AG04450 (cell line): Measurements from ENCODE around the gene TGM2. TPM values are rescaled to one million over a fixed set of nuclear protein-coding genes. Genes with fewer than 3 reads are reported as not detected.

Experiments
- CTCF ChIA-PET: fragments of 300-600, 350-600 bp; formaldehyde crosslinking; extraction: SDS; loops from one replicate; lab custom pipeline; 2022; ENCODE audit warnings: antibody characterized with exemption, inconsistent platforms; lab: Charles Lee
- POLR2A ChIA-PET: fragments of 350-600 bp; formaldehyde crosslinking; extraction: SDS; loops from one replicate; lab custom pipeline; 2021; ENCODE audit warnings: antibody characterized with exemption, inconsistent platforms; lab: Yijun Ruan, JAX
- DNase-seq: peaks from one replicate; pipeline ENCODE4 v3.0.0-alpha.2; 2011; ENCODE audit warnings: low read depth, low spot score
- H3K27ac ChIP-seq: one replicate; pipeline ENCODE4 v1.5.1; 2012; ENCODE audit warnings: low read depth, low read length, control low read depth
- H3K27me3 ChIP-seq: one replicate; pipeline ENCODE4 v1.6.0; 2012; ENCODE audit warnings: low read length; ENCODE audit not compliant: control insufficient read depth, insufficient read depth
- H3K4me3 ChIP-seq: 2 replicates; pipeline ENCODE4 v1.5.1; 2011; ENCODE audit warnings: mild to moderate bottlenecking, low read depth, low read length, control low read depth
- H3K9me3 ChIP-seq: 2 replicates; pipeline ENCODE4 v1.5.1; 2012; ENCODE audit warnings: low read length; ENCODE audit not compliant: control insufficient read depth, insufficient read depth
- polyA plus RNA-seq: library from polyadenylated mRNA; depleted of rRNA; stranded (reverse); fragments of >200 nt; gene quantifications from 2 replicates; pipeline ENCODE4 v1.2.3, GENCODE V29; 2011
- TF ChIP-seq, protein P1 (sequence below): IDR thresholded peaks from 2 replicates; pipeline ENCODE4 v1.5.1; 2011; ENCODE audit warnings: low read depth, low read length, control low read depth, inconsistent platforms

Gene TGM2
- polyA plus RNA-seq, 1 experiment: 326 TPM

DNA sequence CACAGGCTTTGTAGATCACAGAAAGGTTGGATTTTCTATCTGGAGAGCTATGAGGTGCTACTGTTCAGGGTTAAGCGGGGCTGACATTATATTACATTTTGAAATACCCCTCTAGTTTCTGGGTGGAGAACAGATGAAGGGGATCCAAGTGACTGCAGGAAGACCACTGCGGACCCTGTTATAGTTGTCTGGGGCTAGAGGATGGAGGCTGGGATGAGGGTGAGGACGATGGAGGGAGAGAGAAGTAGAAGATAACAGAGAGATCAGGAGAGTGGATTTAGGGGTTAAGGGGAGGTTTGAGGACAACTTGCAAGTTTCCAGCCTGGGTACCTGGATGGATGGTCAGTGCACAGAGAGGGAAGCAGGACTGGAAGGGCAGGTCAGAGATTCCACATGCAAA is 43.5 kb upstream of the TGM2 start:
- no peak for DNase-seq
- H3K4me3 ChIP-seq: no peak overlapping the region
- TF ChIP-seq, protein P1, sequence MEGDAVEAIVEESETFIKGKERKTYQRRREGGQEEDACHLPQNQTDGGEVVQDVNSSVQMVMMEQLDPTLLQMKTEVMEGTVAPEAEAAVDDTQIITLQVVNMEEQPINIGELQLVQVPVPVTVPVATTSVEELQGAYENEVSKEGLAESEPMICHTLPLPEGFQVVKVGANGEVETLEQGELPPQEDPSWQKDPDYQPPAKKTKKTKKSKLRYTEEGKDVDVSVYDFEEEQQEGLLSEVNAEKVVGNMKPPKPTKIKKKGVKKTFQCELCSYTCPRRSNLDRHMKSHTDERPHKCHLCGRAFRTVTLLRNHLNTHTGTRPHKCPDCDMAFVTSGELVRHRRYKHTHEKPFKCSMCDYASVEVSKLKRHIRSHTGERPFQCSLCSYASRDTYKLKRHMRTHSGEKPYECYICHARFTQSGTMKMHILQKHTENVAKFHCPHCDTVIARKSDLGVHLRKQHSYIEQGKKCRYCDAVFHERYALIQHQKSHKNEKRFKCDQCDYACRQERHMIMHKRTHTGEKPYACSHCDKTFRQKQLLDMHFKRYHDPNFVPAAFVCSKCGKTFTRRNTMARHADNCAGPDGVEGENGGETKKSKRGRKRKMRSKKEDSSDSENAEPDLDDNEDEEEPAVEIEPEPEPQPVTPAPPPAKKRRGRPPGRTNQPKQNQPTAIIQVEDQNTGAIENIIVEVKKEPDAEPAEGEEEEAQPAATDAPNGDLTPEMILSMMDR: no peak
- no peaks in the 10 kb centered on the region for H3K9me3 ChIP-seq
- POLR2A ChIA-PET: no interaction called here
- H3K27ac ChIP-seq: no peak overlapping the region
- CTCF ChIA-PET: interaction anchor here (9.0 kb wide), 1 partner anchor 13 kb away, joined by 57 read pairs; no protein-coding TSS in a partner anchor
- H3K27me3 ChIP-seq: peaks cover 2% of the 10 kb centered on the region

- no peak for DNase-seq
- CTCF ChIA-PET: interaction anchor here (9.0 kb wide), 1 partner anchor 14 kb away, joined by 57 read pairs; no protein-coding TSS in a partner anchor
- POLR2A ChIA-PET: no interaction called here
Measured at GRCh38 chr20:38208088-38208487, 43.0 kb upstream of the TGM2 start.

GRCh38 chr20:38207621-38208020 is 42.6 kb upstream of the TGM2 start:
- no peak overlapping the region for H3K4me3 ChIP-seq
- no peak for DNase-seq
- peaks cover 4% of the 10 kb centered on the region for H3K27me3 ChIP-seq
- H3K9me3 ChIP-seq: no peaks in the 10 kb centered on the region
- TF ChIP-seq, protein P1: no peak
- POLR2A ChIA-PET: no interaction called here
- H3K27ac ChIP-seq: no peak overlapping the region
- CTCF ChIA-PET: interaction anchor here (1.1 to 9.0 kb wide), 3 partner anchors 14 to 150 kb away, joined by 3 to 57 read pairs (median 4); no protein-coding TSS in a partner anchor

More at GRCh38 chr20:38208088-38208487, 43.0 kb upstream of the TGM2 start:
- peaks cover 4% of the 10 kb centered on the region for H3K27me3 ChIP-seq
- TF ChIP-seq, protein P1: no peak
- H3K27ac ChIP-seq: no peak overlapping the region
- H3K9me3 ChIP-seq: no peaks in the 10 kb centered on the region
- H3K4me3 ChIP-seq: no peak overlapping the region

GRCh38 chr20:38205001-38205400 is 39.9 kb upstream of the TGM2 start:
- TF ChIP-seq, protein P1: no peak
- DNase-seq: no peak
- Histone ChIP-seq H3K27ac (no peak overlapping the region), H3K9me3 (no peaks in the 10 kb centered on the region; the same call in 1 of the 2 replicates), H3K4me3 (no peak overlapping the region), H3K27me3 (peaks cover 4% of the 10 kb centered on the region)
- ChIA-PET POLR2A (interaction anchor here (0.6 to 1.3 kb wide), 5 partner anchors 12 to 869 kb away, joined by 3 to 9 read pairs (median 3); no protein-coding TSS in a partner anchor), CTCF (interaction anchor here (1.3 to 1.6 kb wide), 2 partner anchors 16 to 641 kb away, joined by 3 to 4 read pairs; no protein-coding TSS in a partner anchor)

GRCh38 chr20:38203981-38204357 is 38.9 kb upstream of the TGM2 start:
- CTCF ChIA-PET: no interaction called here

More at GRCh38 chr20:38203981-38204357, 38.9 kb upstream of the TGM2 start:
- Histone ChIP-seq H3K4me3 (no peak overlapping the region), H3K9me3 (no peaks in the 10 kb centered on the region; the same call in 1 of the 2 replicates), H3K27me3 (peaks cover 4% of the 10 kb centered on the region), H3K27ac (no peak overlapping the region)
- DNase-seq: no peak
- TF ChIP-seq, protein P1: no peak
- POLR2A ChIA-PET: no interaction called here
